ENCODE measurements around the gene SPIN1. TPM values are rescaled to one million over a fixed set of nuclear protein-coding genes. Genes with fewer than 3 reads are reported as not detected.

SPIN1 gene
- total RNA-seq, 4 donors from 2014 or later: 55.8 to 388 (median 127) TPM

DNA sequence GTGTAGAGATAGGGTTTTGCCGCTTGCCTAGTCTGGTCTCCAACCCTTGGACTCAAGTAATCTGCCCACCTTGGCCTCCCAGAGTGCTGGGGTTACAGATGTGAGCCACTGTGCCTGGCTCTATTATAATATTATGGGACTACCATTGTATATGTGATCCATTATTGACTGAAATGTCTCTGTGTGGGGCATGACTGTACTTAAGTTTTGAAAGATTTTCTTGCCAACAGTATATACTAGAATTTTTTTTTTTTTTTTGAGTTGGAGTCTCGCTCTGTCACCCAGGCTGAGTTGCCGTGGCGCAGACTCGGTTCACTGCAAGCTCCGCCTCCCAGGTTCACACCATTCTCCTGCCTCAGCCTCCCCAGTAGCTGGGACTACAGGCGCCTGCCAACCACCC lies 17.8 kb downstream of the SPIN1 start:
- Histone ChIP-seq H3K4me1 (no peaks in the 10 kb centered on the region), H3K9me3 (no peaks in the 10 kb centered on the region), H3K27me3 (no peaks in the 10 kb centered on the region), H3K4me3 (no peak overlapping the region), H3K27ac (no peak overlapping the region), H3K36me3 (no peaks in the 10 kb centered on the region)
- intact Hi-C loops (cut with DNase I; ENCODE audit: low total_unique reads): no loop called here
- DNase-seq: no peak
- TF ChIP-seq POLR2A (IDR thresholded peaks at IDR 0.05): no peak
- TF ChIP-seq, protein P1, sequence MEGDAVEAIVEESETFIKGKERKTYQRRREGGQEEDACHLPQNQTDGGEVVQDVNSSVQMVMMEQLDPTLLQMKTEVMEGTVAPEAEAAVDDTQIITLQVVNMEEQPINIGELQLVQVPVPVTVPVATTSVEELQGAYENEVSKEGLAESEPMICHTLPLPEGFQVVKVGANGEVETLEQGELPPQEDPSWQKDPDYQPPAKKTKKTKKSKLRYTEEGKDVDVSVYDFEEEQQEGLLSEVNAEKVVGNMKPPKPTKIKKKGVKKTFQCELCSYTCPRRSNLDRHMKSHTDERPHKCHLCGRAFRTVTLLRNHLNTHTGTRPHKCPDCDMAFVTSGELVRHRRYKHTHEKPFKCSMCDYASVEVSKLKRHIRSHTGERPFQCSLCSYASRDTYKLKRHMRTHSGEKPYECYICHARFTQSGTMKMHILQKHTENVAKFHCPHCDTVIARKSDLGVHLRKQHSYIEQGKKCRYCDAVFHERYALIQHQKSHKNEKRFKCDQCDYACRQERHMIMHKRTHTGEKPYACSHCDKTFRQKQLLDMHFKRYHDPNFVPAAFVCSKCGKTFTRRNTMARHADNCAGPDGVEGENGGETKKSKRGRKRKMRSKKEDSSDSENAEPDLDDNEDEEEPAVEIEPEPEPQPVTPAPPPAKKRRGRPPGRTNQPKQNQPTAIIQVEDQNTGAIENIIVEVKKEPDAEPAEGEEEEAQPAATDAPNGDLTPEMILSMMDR (IDR thresholded peaks at IDR 0.05): no peak

DNA sequence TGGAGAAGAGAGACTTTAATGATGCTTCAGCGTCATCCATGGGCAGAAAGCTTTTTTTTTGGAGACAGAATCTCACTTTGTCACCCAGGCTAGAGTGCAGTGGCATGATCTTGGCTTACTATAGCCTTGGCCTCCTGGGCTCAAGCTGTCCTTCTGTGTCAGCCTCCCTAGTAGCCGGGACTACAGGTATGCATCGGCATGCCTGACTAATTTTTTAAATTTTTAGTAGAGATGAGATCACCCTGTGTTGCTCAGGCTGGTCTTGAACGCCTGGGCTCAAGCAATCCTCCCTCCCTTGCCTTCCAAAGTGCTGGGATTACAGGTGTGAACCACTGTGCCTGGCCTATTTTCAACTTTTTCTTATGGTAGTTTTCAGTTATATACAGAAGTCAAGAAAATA lies 23.2 kb downstream of the SPIN1 start:
- no peak overlapping the region for H3K27ac ChIP-seq
- TF ChIP-seq POLR2A (IDR thresholded peaks at IDR 0.05): no peak
- TF ChIP-seq, protein P1 (IDR thresholded peaks at IDR 0.05): no peak
- H3K9me3 ChIP-seq: no peaks in the 10 kb centered on the region
- no peak for DNase-seq
- intact Hi-C loops (cut with DNase I; ENCODE audit: low total_unique reads): no loop called here
- H3K27me3 ChIP-seq: no peaks in the 10 kb centered on the region
- no peaks in the 10 kb centered on the region for H3K4me1 ChIP-seq
- no peaks in the 10 kb centered on the region for H3K36me3 ChIP-seq
- no peak overlapping the region for H3K4me3 ChIP-seq

DNA sequence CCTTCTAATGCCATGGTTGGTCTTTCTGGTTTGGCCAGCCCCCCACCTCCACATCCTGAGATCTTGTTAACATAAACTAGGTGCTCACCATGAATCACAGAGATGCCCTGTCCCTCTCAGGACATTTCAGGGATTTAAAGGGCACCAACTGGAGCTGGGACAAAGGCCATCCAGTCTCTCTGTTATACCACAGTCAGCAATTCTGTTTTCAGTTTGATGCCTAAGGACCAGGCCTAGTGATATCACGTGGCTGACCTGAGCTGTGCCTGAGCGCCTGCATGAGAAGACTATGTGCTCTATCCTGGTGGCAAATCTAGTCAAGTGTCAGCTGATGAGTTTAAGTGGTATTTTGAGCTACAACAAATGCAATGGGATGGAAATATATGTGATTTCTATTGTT lies 26.1 kb downstream of the SPIN1 start:
- H3K4me3 ChIP-seq: no peak overlapping the region
- intact Hi-C loops (cut with DNase I; ENCODE audit: low total_unique reads): no loop called here
- no peaks in the 10 kb centered on the region for H3K36me3 ChIP-seq
- H3K27ac ChIP-seq: no peak overlapping the region
- no peaks in the 10 kb centered on the region for H3K27me3 ChIP-seq
- no peaks in the 10 kb centered on the region for H3K9me3 ChIP-seq
- no peaks in the 10 kb centered on the region for H3K4me1 ChIP-seq
- DNase-seq: no peak
- TF ChIP-seq, protein P1 (IDR thresholded peaks at IDR 0.05): no peak

DNA sequence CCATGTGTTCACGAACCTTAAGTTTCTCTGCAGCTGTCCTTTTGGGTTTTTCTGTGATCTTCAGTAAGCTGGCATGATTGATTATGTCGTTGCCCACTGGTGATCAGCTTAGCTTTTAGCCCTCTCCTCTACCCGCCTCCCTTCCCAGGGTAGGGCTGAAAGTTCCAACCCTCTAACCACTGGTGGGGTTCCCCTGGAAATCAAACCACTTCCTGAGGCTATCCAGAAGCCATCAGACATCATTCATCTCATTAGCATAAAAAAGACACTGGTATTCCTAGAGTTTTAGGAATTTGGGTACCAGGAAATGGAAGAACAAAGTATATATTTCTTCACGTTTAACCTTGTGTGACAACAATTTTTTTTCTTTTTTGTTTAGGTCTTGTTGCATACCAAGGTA lies 29.8 kb downstream of the SPIN1 start:
- intact Hi-C loops (cut with DNase I; ENCODE audit: low total_unique reads): no loop called here
- no peaks in the 10 kb centered on the region for H3K4me1 ChIP-seq

DNA sequence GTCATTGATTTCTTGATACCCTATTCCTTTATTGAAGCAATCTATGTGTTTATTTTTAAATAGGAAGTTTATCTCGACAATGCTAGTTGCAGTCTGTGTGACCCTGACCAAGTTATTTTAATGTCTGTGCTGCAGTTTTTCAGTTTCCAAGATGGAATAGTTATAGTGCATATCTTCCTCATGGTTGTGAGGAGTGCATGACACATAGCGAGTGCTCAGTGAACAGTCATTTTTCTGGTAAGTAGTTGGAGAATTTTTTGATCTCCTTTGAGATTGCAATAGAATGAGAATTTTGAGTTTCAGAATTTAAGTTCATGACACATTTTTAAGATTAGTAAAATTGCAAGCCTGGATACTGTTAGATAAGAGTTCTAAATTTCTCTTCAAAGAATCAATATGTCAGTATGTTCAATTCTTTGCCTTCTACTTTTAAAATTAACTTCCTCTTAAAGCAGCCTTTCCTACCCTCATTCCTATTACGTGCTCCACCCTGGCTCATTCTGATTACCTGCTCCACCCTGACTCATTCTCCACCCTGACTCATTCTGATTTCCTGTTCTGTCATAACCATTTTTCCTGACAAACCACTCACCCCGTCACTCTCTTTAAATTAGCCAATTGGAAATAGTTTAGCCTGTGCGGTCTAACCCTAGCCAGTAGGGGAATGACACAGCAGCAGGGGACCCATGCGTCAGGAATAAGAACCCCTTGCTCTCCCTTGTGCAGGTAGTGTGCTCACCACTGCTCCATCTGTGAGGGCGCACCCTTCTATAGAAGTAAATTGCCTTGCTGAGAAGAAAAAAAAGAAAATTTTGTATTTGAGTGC lies 30.7 kb downstream of the SPIN1 start:
- Histone ChIP-seq H3K9me3 (no peaks in the 10 kb centered on the region), H3K27me3 (no peaks in the 10 kb centered on the region), H3K4me1 (no peaks in the 10 kb centered on the region), H3K4me3 (no peak overlapping the region), H3K27ac (no peak overlapping the region), H3K36me3 (no peaks in the 10 kb centered on the region)
- no peak for DNase-seq
- no peak for TF ChIP-seq POLR2A (IDR thresholded peaks at IDR 0.05)
- TF ChIP-seq, protein P1 (IDR thresholded peaks at IDR 0.05): no peak
- intact Hi-C loops (cut with DNase I; ENCODE audit: low total_unique reads): no loop called here

More for the DNA sequence above, 29.8 kb downstream of the SPIN1 start:
- Histone ChIP-seq H3K9me3 (no peaks in the 10 kb centered on the region), H3K27ac (no peak overlapping the region), H3K36me3 (no peaks in the 10 kb centered on the region), H3K27me3 (no peaks in the 10 kb centered on the region), H3K4me3 (no peak overlapping the region)
- no peak for DNase-seq
- TF ChIP-seq, protein P1 (IDR thresholded peaks at IDR 0.05): no peak
- no peak for TF ChIP-seq POLR2A (IDR thresholded peaks at IDR 0.05)
